Mesenchymal stem cell (in vitro differentiated cells and primary cell): ENCODE results near the gene PCARE.
A peak's percentile ranks its signal among the peaks of the same experiment; 100 is the strongest.

Experiments used
- DNase-seq: peaks from one replicate; pipeline ENCODE4 v3.0.0-alpha.2; 2013
- H2AFZ ChIP-seq: one replicate; pipeline ENCODE4 v1.6.1; 2013; ENCODE audit warnings: low read depth, mild to moderate bottlenecking, control low read depth, inconsistent platforms, low read length, moderate library complexity
- H2AK5ac ChIP-seq: 2 replicates; pipeline ENCODE4 v1.6.1; 2013; ENCODE audit warnings: low read length, moderate library complexity, mild to moderate bottlenecking, inconsistent platforms; ENCODE audit not compliant: severe bottlenecking
- H2BK120ac ChIP-seq: one replicate; pipeline ENCODE4 v1.6.1; 2013; ENCODE audit warnings: low read depth, mild to moderate bottlenecking, inconsistent platforms, low read length, moderate library complexity
- H2BK12ac ChIP-seq, 2 experiments: one replicate each; pipeline ENCODE4 v1.6.1; 2013; ENCODE audit warnings: inconsistent platforms in 2 of 2, low read length in 2 of 2, mild to moderate bottlenecking in 2 of 2, moderate library complexity in 2 of 2, control low read depth in 1 of 2
- H2BK15ac ChIP-seq: one replicate; pipeline ENCODE4 v1.6.1; 2013; ENCODE audit warnings: mild to moderate bottlenecking, low read depth, inconsistent platforms; ENCODE audit not compliant: poor library complexity, severe bottlenecking
- H2BK5ac ChIP-seq: 2 replicates; pipeline ENCODE4 v1.6.1; 2013; ENCODE audit warnings: low read depth, mild to moderate bottlenecking, low read length, control low read depth, inconsistent platforms; ENCODE audit not compliant: poor library complexity, severe bottlenecking
- H3K14ac ChIP-seq, 2 experiments: one replicate each; pipeline ENCODE4 v1.6.1; 2013; ENCODE audit warnings: inconsistent platforms in 2 of 2, low read length in 2 of 2, control low read depth in 1 of 2, mild to moderate bottlenecking in 1 of 2, moderate library complexity in 1 of 2
- H3K18ac ChIP-seq, 2 experiments: one replicate each; pipeline ENCODE4 v1.6.1; 2013; ENCODE audit warnings: inconsistent platforms in 2 of 2, low read length in 2 of 2, control low read depth in 1 of 2, low read depth in 1 of 2, mild to moderate bottlenecking in 1 of 2
- H3K23ac ChIP-seq, 2 experiments: one replicate each; pipeline ENCODE4 v1.6.1; 2013; ENCODE audit warnings: inconsistent platforms in 2 of 2, low read length in 2 of 2, mild to moderate bottlenecking in 2 of 2, moderate library complexity in 2 of 2, control low read depth in 1 of 2
- H3K27ac ChIP-seq: 2 replicates; pipeline ENCODE4 v1.5.1; 2013; ENCODE audit warnings: mild to moderate bottlenecking, moderate library complexity, low read length, control low read depth, inconsistent platforms; ENCODE audit not compliant: poor library complexity, severe bottlenecking
- H3K27me3 ChIP-seq, 2 experiments: 2 replicates each; pipeline versions ENCODE4 v1.6.1 to v1.7.0; 2013; ENCODE audit warnings: low read length in 2 of 2, mild to moderate bottlenecking in 2 of 2, moderate library complexity in 2 of 2, control low read depth in 1 of 2, inconsistent platforms in 1 of 2; ENCODE audit not compliant: control insufficient read depth in 1 of 2, insufficient read depth in 1 of 2
- H3K36me3 ChIP-seq, 2 experiments: 2 replicates each; pipeline versions ENCODE4 v1.6.1 to v1.7.0; 2013; ENCODE audit warnings: low read length in 2 of 2, control low read depth in 1 of 2, inconsistent platforms in 1 of 2, low read depth in 1 of 2, mild to moderate bottlenecking in 1 of 2; ENCODE audit not compliant: insufficient read depth in 2 of 2, control insufficient read depth in 1 of 2
- H3K4ac ChIP-seq, 2 experiments: one replicate each; pipeline ENCODE4 v1.6.1; 2013; ENCODE audit warnings: inconsistent platforms in 2 of 2, low read length in 2 of 2, mild to moderate bottlenecking in 2 of 2, moderate library complexity in 2 of 2, control low read depth in 1 of 2, low read depth in 1 of 2
- H3K4me1 ChIP-seq: 2 replicates; pipeline ENCODE4 v1.6.1; 2013; ENCODE audit warnings: low read depth, low read length, control low read depth; ENCODE audit not compliant: control insufficient read depth, insufficient read depth
- H3K4me2 ChIP-seq: 2 replicates; pipeline ENCODE4 v1.6.1; 2013; ENCODE audit warnings: low read length, mild to moderate bottlenecking, inconsistent platforms; ENCODE audit not compliant: poor library complexity, severe bottlenecking
- H3K4me3 ChIP-seq, 2 experiments: 2 replicates each; pipeline versions ENCODE4 v1.5.1 to v1.7.0; 2013; ENCODE audit warnings: low read length in 2 of 2, mild to moderate bottlenecking in 2 of 2, control low read depth in 1 of 2, low read depth in 1 of 2; ENCODE audit not compliant: insufficient read depth in 1 of 2
- H3K79me1 ChIP-seq: replicated peaks from 2 replicates; pipeline ENCODE4 v1.6.1; 2013; ENCODE audit warnings: mild to moderate bottlenecking, control low read depth, low read length, inconsistent platforms; ENCODE audit not compliant: poor library complexity, severe bottlenecking
- H3K9ac ChIP-seq: 2 replicates; pipeline ENCODE4 v1.7.0; 2013; ENCODE audit warnings: mild to moderate bottlenecking, low read length, moderate library complexity
- H3K9me3 ChIP-seq: 2 replicates; pipeline ENCODE4 v1.7.0; 2013; ENCODE audit warnings: mild to moderate bottlenecking, low read length; ENCODE audit not compliant: control insufficient read depth
- H4K8ac ChIP-seq: one replicate; pipeline ENCODE4 v1.6.1; 2013; ENCODE audit warnings: inconsistent platforms, mild to moderate bottlenecking, low read length, moderate library complexity
- H4K91ac ChIP-seq: one replicate; pipeline ENCODE4 v1.6.1; 2013; ENCODE audit warnings: mild to moderate bottlenecking, low read length, inconsistent platforms
- WGBS: methylation state at CpG from one replicate; pipeline ENCODE4 v1.1.7; 2013; ENCODE audit warnings: mixed read lengths; 5-methylcytosine and 5-hydroxymethylcytosine counted together

The PCARE gene

GRCh38 chr2:29041161-29041660 lies 33.1 kb downstream of the PCARE start:
- H2BK120ac ChIP-seq: no peak overlapping the region
- 92% methylated on average over 9 of the region's 9 CpGs for WGBS
- H3K14ac ChIP-seq: no peak overlapping the region
- no peak overlapping the region for H2BK12ac ChIP-seq
- no peaks in the 10 kb centered on the region for H3K79me1 ChIP-seq
- H3K27me3 ChIP-seq: peaks cover under 1 to 25% of the 10 kb centered on the region in 2 experiments
- no peak overlapping the region for H3K4me2 ChIP-seq
- H2BK15ac ChIP-seq: no peak overlapping the region
- no peak overlapping the region for H2BK5ac ChIP-seq
- no peak for DNase-seq
- no peak overlapping the region for H4K91ac ChIP-seq
- no peak overlapping the region for H3K4ac ChIP-seq
- no peak overlapping the region for H3K9ac ChIP-seq
- H3K4me1 ChIP-seq: peaks cover 2% of the 10 kb centered on the region
- H3K23ac ChIP-seq: no peak overlapping the region
- no peaks in the 10 kb centered on the region for H3K9me3 ChIP-seq
- H4K8ac ChIP-seq: no peak overlapping the region
- no peak overlapping the region for H3K27ac ChIP-seq
- no peak overlapping the region for H3K4me3 ChIP-seq
- H2AFZ ChIP-seq: no peak overlapping the region
- no peak overlapping the region for H3K18ac ChIP-seq
- no peak overlapping the region for H2AK5ac ChIP-seq
- no peaks in the 10 kb centered on the region for H3K36me3 ChIP-seq

DNA sequence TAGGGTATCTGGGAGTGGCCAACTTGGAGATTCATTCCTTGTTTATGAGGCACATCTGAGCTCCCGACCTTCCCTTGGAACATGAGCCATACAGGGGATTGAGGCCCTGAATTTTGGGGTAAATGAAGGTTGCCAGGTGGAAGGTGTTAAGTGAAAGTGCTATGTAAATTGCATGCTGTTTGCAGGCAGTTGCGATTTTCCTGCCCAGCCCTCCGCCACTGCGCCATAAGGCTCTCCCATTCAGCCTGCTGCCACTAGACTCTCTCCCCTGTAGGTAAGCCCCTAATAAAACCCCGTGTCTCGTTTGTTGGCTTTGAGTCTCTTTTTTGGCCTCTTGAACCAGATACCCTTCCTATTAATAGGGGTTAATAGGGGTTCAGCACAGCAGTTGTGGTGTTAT lies 33.8 kb downstream of the PCARE start:
- Histone ChIP-seq H2BK120ac (no peak overlapping the region), H2AFZ (no peak overlapping the region), H3K23ac (no peak overlapping the region), H4K8ac (no peak overlapping the region), H3K9ac (no peak overlapping the region), H2BK15ac (no peak overlapping the region), H2AK5ac (no peak overlapping the region), H3K27ac (no peak overlapping the region), H2BK12ac (no peak overlapping the region), H2BK5ac (no peak overlapping the region), H3K18ac (no peak overlapping the region), H3K27me3 (peaks cover 0 to 23% of the 10 kb centered on the region in 2 experiments), H3K4me3 (no peak overlapping the region), H3K79me1 (no peaks in the 10 kb centered on the region), H3K4ac (no peak overlapping the region), H3K4me1 (peaks cover 2% of the 10 kb centered on the region), H3K36me3 (no peaks in the 10 kb centered on the region), H3K14ac (no peak overlapping the region), H4K91ac (no peak overlapping the region), H3K4me2 (no peak overlapping the region), H3K9me3 (no peaks in the 10 kb centered on the region)
- 95% methylated on average over 4 of the region's 6 CpGs for WGBS
- DNase-seq: no peak

GRCh38 chr2:29039718-29040480 lies 34.4 kb downstream of the PCARE start:
- H3K18ac ChIP-seq: no peak overlapping the region
- no peak overlapping the region for H2AFZ ChIP-seq
- H3K36me3 ChIP-seq: no peaks in the 10 kb centered on the region
- no peak overlapping the region for H3K4me2 ChIP-seq
- peaks cover 0 to 19% of the 10 kb centered on the region in 2 experiments for H3K27me3 ChIP-seq
- no peak overlapping the region for H3K27ac ChIP-seq
- no peak overlapping the region for H3K4me3 ChIP-seq
- H2BK5ac ChIP-seq: no peak overlapping the region
- H3K14ac ChIP-seq: no peak overlapping the region
- peaks cover 2% of the 10 kb centered on the region for H3K4me1 ChIP-seq
- no peak for DNase-seq
- no peak overlapping the region for H2BK12ac ChIP-seq
- H2BK15ac ChIP-seq: no peak overlapping the region
- no peaks in the 10 kb centered on the region for H3K9me3 ChIP-seq
- no peak overlapping the region for H2BK120ac ChIP-seq
- H3K79me1 ChIP-seq: no peaks in the 10 kb centered on the region
- no peak overlapping the region for H3K23ac ChIP-seq
- H4K91ac ChIP-seq: no peak overlapping the region
- H4K8ac ChIP-seq: no peak overlapping the region
- no peak overlapping the region for H2AK5ac ChIP-seq
- H3K4ac ChIP-seq: no peak overlapping the region
- H3K9ac ChIP-seq: no peak overlapping the region
- WGBS: 95% methylated on average over 2 of the region's 4 CpGs

- H2BK120ac ChIP-seq: no peak overlapping the region
- 91% methylated on average over 15 of the region's 17 CpGs for WGBS
- H3K27me3 ChIP-seq: peaks cover 3 to 16% of the 10 kb centered on the region in 2 experiments
- H3K23ac ChIP-seq: no peak overlapping the region
- no peaks in the 10 kb centered on the region for H3K9me3 ChIP-seq
- H2AK5ac ChIP-seq: no peak overlapping the region
- no peak overlapping the region for H2BK12ac ChIP-seq
- H3K36me3 ChIP-seq: no peaks in the 10 kb centered on the region
- H2AFZ ChIP-seq: no peak overlapping the region
- DNase-seq: no peak
- H3K27ac ChIP-seq: no peak overlapping the region
- no peak overlapping the region for H2BK15ac ChIP-seq
- no peak overlapping the region for H4K91ac ChIP-seq
- no peak overlapping the region for H3K4me3 ChIP-seq
- H3K4me1 ChIP-seq: peaks cover 7% of the 10 kb centered on the region
- H4K8ac ChIP-seq: no peak overlapping the region
- H2BK5ac ChIP-seq: no peak overlapping the region
- no peak overlapping the region for H3K14ac ChIP-seq
- H3K9ac ChIP-seq: no peak overlapping the region
- peak overlapping the region in 1 of 2 experiments; percentile 7 for H3K4ac ChIP-seq
- H3K18ac ChIP-seq: no peak overlapping the region
- no peaks in the 10 kb centered on the region for H3K79me1 ChIP-seq
- no peak overlapping the region for H3K4me2 ChIP-seq
Observed at GRCh38 chr2:29035016-29035745, 39.1 kb downstream of the PCARE start.
